Progenitor cell of endocrine pancreas (in vitro differentiated cells): ENCODE results near the gene INO80E. TPM values are rescaled to one million over a fixed set of nuclear protein-coding genes. Genes with fewer than 3 reads are reported as not detected.

ENCODE experiments used
- DNase-seq: peaks from one replicate; pipeline ENCODE4 v3.0.0; 2021; ENCODE audit warnings: low spot score; ENCODE audit not compliant: unreplicated experiment
- H3K27ac Mint-ChIP-seq: 2 replicates; pipeline ENCODE4 v1.8.0; 2021; ENCODE audit warnings: mild to moderate bottlenecking, moderate library complexity, mixed read lengths
- H3K27me3 Mint-ChIP-seq: 2 replicates; pipeline ENCODE4 v1.8.0; 2021; ENCODE audit warnings: mixed read lengths
- H3K36me3 Mint-ChIP-seq: 2 replicates; pipeline ENCODE4 v1.8.0; 2022; ENCODE audit warnings: mixed read lengths; ENCODE audit not compliant: insufficient read depth
- H3K4me1 Mint-ChIP-seq: 2 replicates; pipeline ENCODE4 v1.8.0; 2021; ENCODE audit warnings: low read depth, mixed read lengths
- H3K4me3 Mint-ChIP-seq: 2 replicates; pipeline ENCODE4 v1.8.0; 2021; ENCODE audit warnings: low read depth, mild to moderate bottlenecking, moderate library complexity, mixed read lengths
- H3K9me3 Mint-ChIP-seq: 2 replicates; pipeline ENCODE4 v1.8.0; 2021; ENCODE audit warnings: low read depth, mixed read lengths
- total RNA-seq: library from RNA; stranded (reverse); gene quantifications from 2 replicates; pipeline ENCODE4 v1.2.1, GENCODE V29; 2021
- TF ChIP-seq, protein P1 (sequence below): fragments of 200-600 bp; sonication (generic); IDR thresholded peaks from one replicate; pipeline ENCODE4 v1.5.0; 2021; ENCODE audit warnings: antibody characterized with exemption, mild to moderate bottlenecking; ENCODE audit not compliant: unreplicated experiment

The INO80E gene
- total RNA-seq, 1 donor from 2014 or later = 74.2 TPM

DNA sequence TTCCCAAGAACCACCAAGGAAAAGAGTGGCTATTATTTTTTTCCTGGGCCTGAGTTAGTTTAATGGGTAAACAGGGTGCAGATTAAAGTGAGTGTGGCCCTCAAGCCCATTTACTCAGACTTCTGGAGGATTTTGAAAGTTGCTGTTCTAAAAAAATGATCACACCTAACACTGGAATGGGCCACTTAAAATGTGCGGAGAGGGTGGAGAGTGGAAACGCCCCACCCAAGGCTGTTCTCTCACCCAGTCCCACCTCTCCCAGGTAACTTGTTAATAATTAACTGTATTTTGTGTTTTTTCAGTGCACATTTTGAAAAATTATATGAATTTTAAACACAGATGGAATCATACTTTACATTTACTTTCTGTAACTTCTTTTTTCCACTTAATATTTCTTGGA is 6.0 kb upstream of the INO80E start:
- DNase-seq = no peak
- Mint-ChIP-seq H3K4me3 (no peak overlapping the region), H3K36me3 (peaks cover 13% of the 10 kb centered on the region), H3K27me3 (no peaks in the 10 kb centered on the region), H3K27ac (no peak overlapping the region), H3K9me3 (no peaks in the 10 kb centered on the region), H3K4me1 (peaks cover 7% of the 10 kb centered on the region)
- TF ChIP-seq, protein P1, sequence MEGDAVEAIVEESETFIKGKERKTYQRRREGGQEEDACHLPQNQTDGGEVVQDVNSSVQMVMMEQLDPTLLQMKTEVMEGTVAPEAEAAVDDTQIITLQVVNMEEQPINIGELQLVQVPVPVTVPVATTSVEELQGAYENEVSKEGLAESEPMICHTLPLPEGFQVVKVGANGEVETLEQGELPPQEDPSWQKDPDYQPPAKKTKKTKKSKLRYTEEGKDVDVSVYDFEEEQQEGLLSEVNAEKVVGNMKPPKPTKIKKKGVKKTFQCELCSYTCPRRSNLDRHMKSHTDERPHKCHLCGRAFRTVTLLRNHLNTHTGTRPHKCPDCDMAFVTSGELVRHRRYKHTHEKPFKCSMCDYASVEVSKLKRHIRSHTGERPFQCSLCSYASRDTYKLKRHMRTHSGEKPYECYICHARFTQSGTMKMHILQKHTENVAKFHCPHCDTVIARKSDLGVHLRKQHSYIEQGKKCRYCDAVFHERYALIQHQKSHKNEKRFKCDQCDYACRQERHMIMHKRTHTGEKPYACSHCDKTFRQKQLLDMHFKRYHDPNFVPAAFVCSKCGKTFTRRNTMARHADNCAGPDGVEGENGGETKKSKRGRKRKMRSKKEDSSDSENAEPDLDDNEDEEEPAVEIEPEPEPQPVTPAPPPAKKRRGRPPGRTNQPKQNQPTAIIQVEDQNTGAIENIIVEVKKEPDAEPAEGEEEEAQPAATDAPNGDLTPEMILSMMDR = no peak

DNA sequence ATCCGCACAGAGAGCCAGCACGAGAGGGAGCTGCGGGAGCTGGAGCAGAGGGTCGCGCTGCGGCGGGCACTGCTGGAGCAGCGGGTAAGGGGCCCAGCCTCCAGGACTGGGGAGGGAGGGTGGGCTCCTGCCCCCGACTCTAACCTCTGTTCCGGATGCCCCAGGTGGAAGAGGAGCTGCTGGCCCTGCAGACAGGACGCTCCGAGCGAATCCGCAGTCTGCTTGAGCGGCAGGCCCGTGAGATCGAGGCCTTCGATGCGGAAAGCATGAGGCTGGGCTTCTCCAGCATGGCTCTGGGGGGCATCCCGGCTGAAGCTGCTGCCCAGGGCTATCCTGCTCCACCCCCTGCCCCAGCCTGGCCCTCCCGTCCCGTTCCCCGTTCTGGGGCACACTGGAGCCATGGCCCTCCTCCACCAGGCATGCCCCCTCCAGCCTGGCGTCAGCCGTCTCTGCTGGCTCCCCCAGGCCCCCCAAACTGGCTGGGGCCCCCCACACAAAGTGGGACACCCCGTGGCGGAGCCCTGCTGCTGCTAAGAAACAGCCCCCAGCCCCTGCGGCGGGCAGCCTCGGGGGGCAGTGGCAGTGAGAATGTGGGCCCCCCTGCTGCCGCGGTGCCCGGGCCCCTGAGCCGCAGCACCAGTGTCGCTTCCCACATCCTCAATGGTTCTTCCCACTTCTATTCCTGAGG is 5.0 kb upstream of the INO80E start:
- H3K36me3 Mint-ChIP-seq = peaks cover 11% of the 10 kb centered on the region
- DNase-seq = no peak
- TF ChIP-seq, protein P1 = no peak
- H3K4me1 Mint-ChIP-seq = peaks cover 9% of the 10 kb centered on the region
- no peaks in the 10 kb centered on the region for H3K9me3 Mint-ChIP-seq
- H3K27me3 Mint-ChIP-seq = no peaks in the 10 kb centered on the region
- no peak overlapping the region for H3K27ac Mint-ChIP-seq
- no peak overlapping the region for H3K4me3 Mint-ChIP-seq

DNA sequence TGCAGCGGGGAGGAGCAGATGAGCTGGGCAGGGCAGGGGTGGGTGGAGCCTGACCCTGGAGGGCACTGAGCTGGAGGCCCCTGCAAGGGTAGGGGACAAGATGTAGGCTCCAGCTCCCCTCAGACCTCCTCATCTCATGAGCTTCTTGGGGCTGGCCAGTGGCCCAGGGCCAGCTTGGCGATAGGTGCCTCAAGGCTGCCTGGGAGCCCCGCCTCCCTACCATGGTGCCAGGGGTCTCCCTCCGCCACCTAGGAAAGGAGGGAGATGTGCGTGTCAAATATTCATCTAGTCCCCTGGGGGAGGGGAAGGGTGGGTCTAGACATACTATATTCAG is 4.5 kb upstream of the INO80E start:
- H3K27me3 Mint-ChIP-seq = no peaks in the 10 kb centered on the region
- TF ChIP-seq, protein P1 = no peak
- DNase-seq = no peak
- no peaks in the 10 kb centered on the region for H3K9me3 Mint-ChIP-seq
- H3K4me3 Mint-ChIP-seq = no peak overlapping the region
- peaks cover 11% of the 10 kb centered on the region for H3K36me3 Mint-ChIP-seq
- no peak overlapping the region for H3K27ac Mint-ChIP-seq
- H3K4me1 Mint-ChIP-seq = peaks cover 11% of the 10 kb centered on the region

DNA sequence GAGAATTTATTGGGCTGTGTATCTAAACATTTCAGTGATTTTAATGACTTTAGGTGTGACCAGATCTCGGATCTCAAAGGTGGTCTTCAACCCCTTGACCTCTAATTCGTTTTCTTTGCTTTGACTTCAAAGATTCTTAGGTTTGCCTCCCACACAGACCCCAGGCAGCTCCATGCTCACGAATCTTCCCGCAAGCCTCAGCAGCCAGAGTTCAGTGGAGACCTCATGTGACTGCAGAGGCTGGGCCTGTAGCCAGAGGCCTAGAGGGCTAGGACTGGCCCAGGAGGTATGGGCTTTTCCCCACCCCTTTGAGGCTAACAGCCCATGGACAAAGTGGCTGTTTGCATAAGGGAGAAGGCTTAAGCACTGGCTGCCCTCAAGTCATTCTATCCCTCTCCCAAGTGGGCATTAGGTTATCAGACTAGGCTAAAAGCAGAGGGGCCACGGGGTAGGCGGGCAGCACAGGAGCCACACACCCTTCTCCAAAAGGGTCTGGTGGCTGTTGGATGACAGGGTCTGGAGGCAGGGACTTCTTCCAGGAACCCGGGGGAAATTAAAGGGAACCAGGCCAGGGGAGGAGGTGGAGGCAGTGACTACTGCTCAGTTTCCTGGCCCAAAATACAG is 3.6 kb upstream of the INO80E start:
- TF ChIP-seq, protein P1 = no peak
- H3K4me1 Mint-ChIP-seq = peaks cover 16% of the 10 kb centered on the region

DNA sequence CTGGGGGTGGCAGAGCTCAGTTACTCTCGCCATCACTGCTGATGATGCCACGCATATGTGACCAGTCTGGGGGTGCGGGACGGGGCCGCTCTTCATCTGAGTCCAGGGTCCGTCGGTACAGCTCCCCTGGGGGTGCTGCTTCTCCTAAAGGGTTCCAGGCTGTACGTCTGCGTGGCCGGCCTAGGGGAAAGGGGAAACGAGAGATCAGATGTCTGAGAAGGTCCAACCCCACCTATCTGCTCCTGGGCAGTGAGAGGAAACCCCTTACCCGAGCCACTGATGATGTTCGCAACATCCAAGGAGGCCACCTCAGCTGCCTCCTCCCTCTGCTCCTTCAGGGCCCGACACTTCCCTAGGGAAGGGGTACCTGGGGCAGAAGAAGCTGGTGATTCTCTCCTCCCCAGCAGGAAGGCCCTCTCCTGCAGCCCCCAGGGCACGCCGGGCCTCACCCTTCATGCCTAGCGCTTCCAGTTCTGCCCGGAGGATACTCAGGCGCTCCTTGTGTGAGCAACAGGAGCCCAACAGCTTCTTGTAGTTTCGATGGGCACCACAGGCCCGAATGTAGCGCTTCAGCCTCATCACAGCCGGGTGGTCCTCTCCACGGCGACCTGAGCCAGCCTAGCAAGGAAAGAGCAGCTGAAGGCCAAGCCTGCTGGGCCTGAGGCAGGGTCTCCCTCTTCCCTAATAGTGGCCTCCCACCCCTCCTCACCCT is 2.7 kb upstream of the INO80E start:
- Mint-ChIP-seq H3K36me3 (peaks cover 6% of the 10 kb centered on the region), H3K4me3 (peak overlapping the region; percentile 64), H3K4me1 (peaks cover 16% of the 10 kb centered on the region), H3K27ac (no peak overlapping the region), H3K9me3 (no peaks in the 10 kb centered on the region), H3K27me3 (no peaks in the 10 kb centered on the region)
- TF ChIP-seq, protein P1 = no peak
- no peak for DNase-seq

More for the DNA sequence above, 3.6 kb upstream of the INO80E start:
- peak overlapping the region; percentile 44 for H3K4me3 Mint-ChIP-seq
- H3K27me3 Mint-ChIP-seq = no peaks in the 10 kb centered on the region
- no peak overlapping the region for H3K27ac Mint-ChIP-seq
- H3K9me3 Mint-ChIP-seq = no peaks in the 10 kb centered on the region
- H3K36me3 Mint-ChIP-seq = peaks cover 11% of the 10 kb centered on the region
- no peak for DNase-seq
